HepG2 (cell line): ENCODE measurements around the gene NCBP2. TPM values are rescaled to one million over a fixed set of nuclear protein-coding genes. Genes with fewer than 3 reads are reported as not detected.

Experiments
- ARHGAP35 ChIP-seq: sonication (generic); formaldehyde crosslinking; IDR thresholded peaks from 2 replicates; pipeline ENCODE4 v1.9.0; 2022; ENCODE audit warnings: mild to moderate bottlenecking, inconsistent platforms, moderate library complexity, missing genetic modification reagents, borderline replicate concordance
- CEBPG ChIP-seq: IDR thresholded peaks from 2 replicates; pipeline ENCODE4 v1.6.1; 2016
- CTCF ChIP-seq: sonication (generic); formaldehyde crosslinking; IDR thresholded peaks from 2 replicates; pipeline ENCODE4 v1.5.0; 2020; ENCODE audit warnings: mild to moderate bottlenecking, missing genetic modification reagents, moderate library complexity
- EEA1 ChIP-seq: sonication (generic); formaldehyde crosslinking; IDR thresholded peaks from 2 replicates; pipeline ENCODE4 v1.5.1; 2020; ENCODE audit warnings: mild to moderate bottlenecking, missing genetic modification reagents, borderline replicate concordance
- FLYWCH1 ChIP-seq: sonication (generic); formaldehyde crosslinking; IDR thresholded peaks from 2 replicates; pipeline ENCODE4 v1.8.1; 2023; ENCODE audit warnings: mild to moderate bottlenecking, missing genetic modification reagents
- FOXO1 ChIP-seq: sonication (generic); formaldehyde crosslinking; IDR thresholded peaks from 2 replicates; pipeline ENCODE4 v1.4.0; 2020; ENCODE audit warnings: missing genetic modification reagents
- JUND ChIP-seq: sonication (generic); formaldehyde crosslinking; IDR thresholded peaks from 2 replicates; pipeline ENCODE4 v1.8.0; 2022; ENCODE audit warnings: mild to moderate bottlenecking, missing genetic modification reagents
- ZGPAT ChIP-seq: IDR thresholded peaks from 2 replicates; pipeline ENCODE4 v1.6.1; 2016; ENCODE audit warnings: mild to moderate bottlenecking
- ZNF558 ChIP-seq: sonication (generic); formaldehyde crosslinking; IDR thresholded peaks from 2 replicates; pipeline ENCODE4 v1.9.0; 2022; ENCODE audit warnings: mild to moderate bottlenecking, missing genetic modification reagents, borderline replicate concordance
- ZNF576 ChIP-seq: sonication (generic); formaldehyde crosslinking; IDR thresholded peaks from 2 replicates; pipeline ENCODE4 v1.4.0; 2020; ENCODE audit warnings: mild to moderate bottlenecking, missing genetic modification reagents
- ZNF709 ChIP-seq: sonication (generic); formaldehyde crosslinking; IDR thresholded peaks from 2 replicates; pipeline ENCODE4 v1.5.0; 2020; ENCODE audit warnings: mild to moderate bottlenecking, missing genetic modification reagents
- polyA plus RNA-seq, 8 experiments: library from polyadenylated mRNA; depleted of rRNA in 3 of 8; stranded (reverse) in 7 of 8; unstranded in 1 of 8; fragments of >200 nt; fragmentation: Illumina TruSeq in 4 of 8; extraction: Trizol in 4 of 8; gene quantifications; 2 replicates each; pipeline versions ENCODE4 v1.2.1 to v1.2.3, GENCODE V29; 2011 to 2016; ENCODE audit warnings: low read depth in 4 of 8, missing spikeins in 1 of 8, mixed read lengths in 1 of 8; ENCODE audit not compliant: insufficient read depth in 1 of 8
- total RNA-seq, 5 experiments: library from RNA; depleted of rRNA; stranded (reverse); fragments of >200 nt; fragmentation: Illumina TruSeq; extraction: Trizol; gene quantifications; 2 replicates each; pipeline ENCODE4 v1.2.3, GENCODE V29; 2016; ENCODE audit warnings: low read depth in 1 of 5
- TF ChIP-seq, protein P1 (sequence below): sonication (generic); formaldehyde crosslinking; IDR thresholded peaks from 2 replicates; pipeline ENCODE4 v1.4.0; 2020; ENCODE audit warnings: missing genetic modification reagents, borderline replicate concordance
- TF ChIP-seq, protein P2 (sequence below), 2 experiments: sonication (generic) in 1 of 2; formaldehyde crosslinking in 1 of 2; IDR thresholded peaks; 2 replicates each; pipeline versions ENCODE4 v1.4.0 to v1.6.1; 2016 to 2020; ENCODE audit warnings: borderline replicate concordance in 1 of 2, low read depth in 1 of 2, mild to moderate bottlenecking in 1 of 2, missing genetic modification reagents in 1 of 2

NCBP2 gene
- total and polyA plus RNA-seq, 2 of the 13 experiments (the other 11 are each of a cell fraction or from before 2014, with no cell fraction given), result 58.7 to 95.5 TPM

DNA sequence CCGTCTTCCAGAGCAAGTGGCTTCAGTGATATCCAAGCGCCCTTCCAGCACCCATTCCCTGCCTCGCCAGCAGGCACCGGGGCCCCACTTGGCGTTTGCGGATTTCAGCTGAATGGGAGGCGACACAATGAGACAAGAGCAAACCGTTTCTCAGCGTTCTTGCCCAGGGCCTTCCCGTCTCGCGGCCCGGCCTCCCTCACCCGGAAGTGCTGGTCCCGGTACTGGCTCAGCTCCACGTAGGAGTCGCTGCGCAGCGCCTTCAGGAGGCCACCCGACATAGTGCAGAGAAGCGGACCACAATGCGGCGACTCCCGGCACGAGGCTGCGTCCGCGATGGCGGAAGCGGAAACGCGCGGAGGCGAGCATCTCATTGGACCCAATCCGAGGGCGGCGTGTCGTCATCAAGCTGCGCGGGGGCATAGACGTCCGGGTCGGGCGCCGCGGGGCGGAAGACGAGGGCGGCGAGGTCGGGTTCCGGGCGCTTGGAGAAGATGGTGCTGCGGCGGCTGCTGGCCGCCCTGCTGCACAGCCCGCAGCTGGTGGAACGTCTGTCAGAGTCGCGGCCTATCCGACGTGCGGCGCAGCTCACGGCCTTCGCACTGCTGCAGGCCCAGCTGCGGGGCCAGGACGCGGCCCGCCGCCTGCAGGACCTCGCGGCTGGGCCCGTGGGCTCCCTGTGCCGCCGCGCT lies at the start of gene NCBP2 (continued):
- TF ChIP-seq, protein P1, sequence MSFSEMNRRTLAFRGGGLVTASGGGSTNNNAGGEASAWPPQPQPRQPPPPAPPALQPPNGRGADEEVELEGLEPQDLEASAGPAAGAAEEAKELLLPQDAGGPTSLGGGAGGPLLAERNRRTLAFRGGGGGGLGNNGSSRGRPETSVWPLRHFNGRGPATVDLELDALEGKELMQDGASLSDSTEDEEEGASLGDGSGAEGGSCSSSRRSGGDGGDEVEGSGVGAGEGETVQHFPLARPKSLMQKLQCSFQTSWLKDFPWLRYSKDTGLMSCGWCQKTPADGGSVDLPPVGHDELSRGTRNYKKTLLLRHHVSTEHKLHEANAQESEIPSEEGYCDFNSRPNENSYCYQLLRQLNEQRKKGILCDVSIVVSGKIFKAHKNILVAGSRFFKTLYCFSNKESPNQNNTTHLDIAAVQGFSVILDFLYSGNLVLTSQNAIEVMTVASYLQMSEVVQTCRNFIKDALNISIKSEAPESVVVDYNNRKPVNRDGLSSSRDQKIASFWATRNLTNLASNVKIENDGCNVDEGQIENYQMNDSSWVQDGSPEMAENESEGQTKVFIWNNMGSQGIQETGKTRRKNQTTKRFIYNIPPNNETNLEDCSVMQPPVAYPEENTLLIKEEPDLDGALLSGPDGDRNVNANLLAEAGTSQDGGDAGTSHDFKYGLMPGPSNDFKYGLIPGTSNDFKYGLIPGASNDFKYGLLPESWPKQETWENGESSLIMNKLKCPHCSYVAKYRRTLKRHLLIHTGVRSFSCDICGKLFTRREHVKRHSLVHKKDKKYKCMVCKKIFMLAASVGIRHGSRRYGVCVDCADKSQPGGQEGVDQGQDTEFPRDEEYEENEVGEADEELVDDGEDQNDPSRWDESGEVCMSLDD (CRISPR knock-in tag), result no peak; the same call in 1 of the 2 replicates
- TF ChIP-seq ARHGAP35 (CRISPR knock-in tag), result no peak; the same call in 1 of the 2 replicates
- TF ChIP-seq, protein P2, sequence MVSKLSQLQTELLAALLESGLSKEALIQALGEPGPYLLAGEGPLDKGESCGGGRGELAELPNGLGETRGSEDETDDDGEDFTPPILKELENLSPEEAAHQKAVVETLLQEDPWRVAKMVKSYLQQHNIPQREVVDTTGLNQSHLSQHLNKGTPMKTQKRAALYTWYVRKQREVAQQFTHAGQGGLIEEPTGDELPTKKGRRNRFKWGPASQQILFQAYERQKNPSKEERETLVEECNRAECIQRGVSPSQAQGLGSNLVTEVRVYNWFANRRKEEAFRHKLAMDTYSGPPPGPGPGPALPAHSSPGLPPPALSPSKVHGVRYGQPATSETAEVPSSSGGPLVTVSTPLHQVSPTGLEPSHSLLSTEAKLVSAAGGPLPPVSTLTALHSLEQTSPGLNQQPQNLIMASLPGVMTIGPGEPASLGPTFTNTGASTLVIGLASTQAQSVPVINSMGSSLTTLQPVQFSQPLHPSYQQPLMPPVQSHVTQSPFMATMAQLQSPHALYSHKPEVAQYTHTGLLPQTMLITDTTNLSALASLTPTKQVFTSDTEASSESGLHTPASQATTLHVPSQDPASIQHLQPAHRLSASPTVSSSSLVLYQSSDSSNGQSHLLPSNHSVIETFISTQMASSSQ (IDR thresholded peaks at IDR 0.05; ENCODE audit: low read depth), result no peak
- TF ChIP-seq, protein P2 (CRISPR knock-in tag; IDR thresholded peaks at IDR 0.05; ENCODE audit: borderline replicate concordance), result peak; percentile 40; the same call in 1 of the 2 replicates
- TF ChIP-seq JUND, result 0 out of 2 replicates have a peak, but pooled peaks have one; percentile 32
- peak; percentile 86; the same call in 1 of the 2 replicates for TF ChIP-seq ZNF576 (CRISPR knock-in tag)
- no peak for TF ChIP-seq FLYWCH1 (CRISPR knock-in tag)
- TF ChIP-seq ZNF558 (CRISPR knock-in tag), result peak; percentile 63; the same call in 1 of the 2 replicates
- TF ChIP-seq CTCF (CRISPR knock-in tag), result peak; percentile 98
- peak; percentile 64 for TF ChIP-seq FOXO1 (CRISPR knock-in tag)
- peak; percentile 63 for TF ChIP-seq CEBPG (CRISPR knock-in tag)
- peak; percentile 78; the same call in 1 of the 2 replicates for TF ChIP-seq EEA1
- peak; percentile 89; the same call in 1 of the 2 replicates for TF ChIP-seq ZNF709 (CRISPR knock-in tag)
- TF ChIP-seq ZGPAT (CRISPR knock-in tag), result peak; percentile 96
